HCT116 (cell line): Measurements from ENCODE around the gene ORC3. TPM values are rescaled to one million over a fixed set of nuclear protein-coding genes. Genes with fewer than 3 reads are reported as not detected.

ENCODE experiments used
- ATAC-seq: fragments of 200-7000 bp; cut with Tn5 transposase; 2 replicates; pipeline ENCODE4 v1.9.1; 2020; ENCODE audit warnings: mild to moderate bottlenecking, moderate library complexity
- BruUV-seq: library from RNA; stranded (reverse); fragments of 400-500 nt; replicated peaks from 2 replicates; lab custom pipeline; 2021; lab: Mats Ljungman, UMichigan
- CTCF ChIA-PET: fragments of 300-600 bp; sonication (Branson Sonifier 250); formaldehyde crosslinking; loops from one replicate; lab custom pipeline; 2021; ENCODE audit warnings: antibody characterized with exemption; lab: Charles Lee
- POLR2A ChIA-PET: fragments of 300-600, 350-600 bp; sonication (Branson Sonifier 250); formaldehyde crosslinking; loops from one replicate; lab custom pipeline; 2021; ENCODE audit warnings: antibody characterized with exemption; lab: Charles Lee
- RAD21 ChIA-PET, 2 experiments: fragments of 300-600 bp; sonication (Branson Sonifier 250); formaldehyde crosslinking; loops; one replicate each; lab custom pipeline; 2023; ENCODE audit warnings: low total read pairs in 2 of 2; ENCODE audit not compliant: uncharacterized antibody in 2 of 2, unreplicated experiment in 2 of 2, low non-redundant PET in 1 of 2; lab: Charles Lee
- DNase-seq: peaks from one replicate; pipeline ENCODE4 v3.0.0-alpha.2; 2010; ENCODE audit warnings: low read depth, low spot score
- H2AFZ ChIP-seq: fragments of 200-600 bp; shearing (Covaris generic), sonication (generic); 2 replicates; pipeline ENCODE4 v1.6.1; 2017; ENCODE audit warnings: low read depth, mixed run types, mixed read lengths, antibody characterized with exemption, low read length; ENCODE audit not compliant: poor library complexity, severe bottlenecking
- H3K27ac ChIP-seq: 2 replicates; pipeline ENCODE4 v1.5.1; 2012; ENCODE audit warnings: low read depth, low read length
- H3K27me3 ChIP-seq: fragments of 200-600 bp; sonication (generic); 2 replicates; pipeline ENCODE4 v1.6.1; 2016; ENCODE audit warnings: mixed run types, low read length, mixed read lengths; ENCODE audit not compliant: insufficient read depth
- H3K36me3 ChIP-seq, 2 experiments: fragments of 200-500 bp in 1 of 2; fragments of 200-600 bp in 1 of 2; sonication (Bioruptor generic) in 1 of 2; sonication (generic) in 1 of 2; 2 replicates each; pipeline versions ENCODE4 v1.5.1 to v1.6.1; 2014 to 2016; ENCODE audit warnings: low read length in 2 of 2, inconsistent platforms in 1 of 2, mixed read lengths in 1 of 2, mixed run types in 1 of 2; ENCODE audit not compliant: insufficient read depth in 2 of 2, control insufficient read depth in 1 of 2
- H3K4me1 ChIP-seq, 2 experiments: fragments of 200-600 bp in 1 of 2; sonication (generic) in 1 of 2; 2 replicates each; pipeline versions ENCODE4 v1.5.1 to v1.6.1; 2012 to 2017; ENCODE audit warnings: low read length in 2 of 2, inconsistent platforms in 1 of 2, mild to moderate bottlenecking in 1 of 2, mixed read lengths in 1 of 2, mixed run types in 1 of 2, moderate library complexity in 1 of 2; ENCODE audit not compliant: insufficient read depth in 2 of 2, control insufficient read depth in 1 of 2
- H3K4me2 ChIP-seq: fragments of 200-600 bp; sonication (generic); 2 replicates; pipeline ENCODE4 v1.6.1; 2017; ENCODE audit warnings: mixed run types, low read length, mixed read lengths
- H3K4me3 ChIP-seq, 2 experiments: fragments of 200-600 bp in 1 of 2; sonication (generic) in 1 of 2; replicated peaks in 1 of 2; 2 replicates each; pipeline ENCODE4 v1.5.1; 2011 to 2016; ENCODE audit warnings: low read length in 2 of 2, control low read depth in 1 of 2, low read depth in 1 of 2, mild to moderate bottlenecking in 1 of 2, mixed read lengths in 1 of 2, mixed run types in 1 of 2
- H3K79me2 ChIP-seq: fragments of 200-600 bp; sonication (generic); 2 replicates; pipeline ENCODE4 v1.6.1; 2017; ENCODE audit warnings: mild to moderate bottlenecking, mixed run types, low read length, moderate library complexity, mixed read lengths; ENCODE audit not compliant: insufficient read depth
- H3K9ac ChIP-seq: fragments of 200-600 bp; sonication (generic); 2 replicates; pipeline ENCODE4 v1.6.1; 2016; ENCODE audit warnings: low read length, mixed read lengths
- H3K9me2 ChIP-seq: fragments of 200-600 bp; sonication (generic), shearing (Covaris generic); 2 replicates; pipeline ENCODE4 v1.6.1; 2017; ENCODE audit warnings: mixed run types, mild to moderate bottlenecking, moderate library complexity; ENCODE audit not compliant: insufficient read depth
- H3K9me3 ChIP-seq, 2 experiments: fragments of 200-500 bp in 1 of 2; fragments of 200-600 bp in 1 of 2; sonication (Bioruptor generic) in 1 of 2; sonication (generic) in 1 of 2; 2 replicates each; pipeline ENCODE4 v1.6.1; 2014 to 2017; ENCODE audit warnings: low read length in 2 of 2, mixed read lengths in 2 of 2, inconsistent platforms in 1 of 2, low read depth in 1 of 2, mild to moderate bottlenecking in 1 of 2, mixed run types in 1 of 2, moderate library complexity in 1 of 2; ENCODE audit not compliant: control insufficient read depth in 1 of 2, insufficient read depth in 1 of 2
- H4K20me1 ChIP-seq: fragments of 200-600 bp; sonication (generic), shearing (Covaris generic); 2 replicates; pipeline ENCODE4 v1.6.1; 2017; ENCODE audit warnings: mixed run types, mild to moderate bottlenecking, moderate library complexity; ENCODE audit not compliant: insufficient read depth
- CBX3 ChIP-seq: IDR thresholded peaks from 2 replicates; pipeline ENCODE4 v1.6.1; 2012; ENCODE audit warnings: low read depth
- CTCF ChIP-seq, 3 experiments: fragments of 200-600 bp in 1 of 3; sonication (generic) in 1 of 3; IDR thresholded peaks in 2 of 3; conservative IDR thresholded peaks in 1 of 3; 2 replicates each; pipeline ENCODE4 v1.5.1; 2012 to 2017; ENCODE audit warnings: low read depth in 2 of 3, low read length in 2 of 3, antibody characterized with exemption in 1 of 3, borderline replicate concordance in 1 of 3, control low read depth in 1 of 3, mild to moderate bottlenecking in 1 of 3, mixed read lengths in 1 of 3, mixed run types in 1 of 3, moderate library complexity in 1 of 3; ENCODE audit not compliant: insufficient read depth in 1 of 3
- EZH2 ChIP-seq: fragments of 200-600 bp; sonication (generic); IDR thresholded peaks from 2 replicates; pipeline ENCODE4 v1.6.1; 2017; ENCODE audit warnings: antibody characterized with exemption, mixed run types
- FOSL1 ChIP-seq: IDR thresholded peaks from 2 replicates; pipeline ENCODE4 v1.6.1; 2012; ENCODE audit warnings: low read depth
- MAX ChIP-seq: IDR thresholded peaks from 2 replicates; pipeline ENCODE4 v1.6.1; 2012
- SRF ChIP-seq: IDR thresholded peaks from 2 replicates; pipeline ENCODE4 v1.6.1; 2012; ENCODE audit warnings: low read depth
- YY1 ChIP-seq: IDR thresholded peaks from 2 replicates; pipeline ENCODE4 v1.6.1; 2011; ENCODE audit warnings: low read length, low read depth, moderate library complexity, mild to moderate bottlenecking; ENCODE audit not compliant: insufficient replicate concordance; ENCODE audit errors: extremely low read depth
- ZBTB33 ChIP-seq: IDR thresholded peaks from 2 replicates; pipeline ENCODE4 v1.6.1; 2011; ENCODE audit warnings: mild to moderate bottlenecking, low read length, moderate library complexity; ENCODE audit not compliant: insufficient replicate concordance; ENCODE audit errors: extremely low read depth
- ZFX ChIP-seq: fragments of 450-650 bp; IDR thresholded peaks from 2 replicates; pipeline ENCODE4 v1.6.1; 2017
- ZNF274 ChIP-seq: fragments of 200-500 bp; sonication (Bioruptor generic); IDR thresholded peaks from 2 replicates; pipeline ENCODE4 v1.6.1; 2014; ENCODE audit warnings: mild to moderate bottlenecking, low read depth, low read length, inconsistent platforms
- intact Hi-C: fragments of 100-400 bp; cut with micrococcal nuclease; formaldehyde crosslinking; loops from 2 replicates; pipeline ENCODE4 v1.10.0; 2022
- total RNA-seq: library from RNA; stranded (reverse); gene quantifications from one replicate; pipeline ENCODE4 v1.2.1, GENCODE V29; 2021; ENCODE audit not compliant: unreplicated experiment

The ORC3 gene
- total RNA-seq, 1 experiment from 2014 or later = 34.2 TPM

DNA sequence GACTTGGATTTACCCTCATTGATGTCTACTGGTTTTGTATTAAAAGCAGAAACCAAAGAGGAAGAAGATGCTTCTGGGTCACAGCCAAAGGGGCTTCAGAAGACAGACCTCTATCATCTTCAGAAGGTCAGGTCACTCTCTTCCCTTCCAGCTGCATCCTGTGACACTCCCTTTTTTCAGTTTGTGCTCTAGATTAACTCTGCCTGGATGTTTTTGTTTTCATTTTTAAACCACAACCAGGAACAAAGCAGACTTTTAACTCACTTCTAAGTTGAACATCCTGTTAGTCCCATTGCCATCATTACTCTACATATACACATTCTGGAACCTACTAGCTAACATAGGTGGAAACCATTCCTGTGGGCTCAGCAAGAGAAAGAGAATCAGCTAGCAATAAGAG is 66.9 kb downstream of the ORC3 start:
- CTCF ChIA-PET = no interaction called here
- DNase-seq = no peak

More for the DNA sequence above, 66.9 kb downstream of the ORC3 start:
- no peak for TF ChIP-seq CBX3
- TF ChIP-seq MAX = no peak
- TF ChIP-seq ZNF274 = no peak
- no peak for TF ChIP-seq YY1
- TF ChIP-seq ZBTB33 = no peak
- TF ChIP-seq ZFX = no peak
- no peak for TF ChIP-seq SRF
- no peak for TF ChIP-seq FOSL1
- TF ChIP-seq CTCF (IDR thresholded peaks at IDR 0.05 in 2 of 3, conservative IDR thresholded peaks at IDR 0.05 in 1 of 3; ENCODE audit: borderline replicate concordance in 1 of 3, insufficient read depth in 1 of 3, low read depth in 2 of 3, low read length in 2 of 3) = no peak
- TF ChIP-seq EZH2 = no peak
- Histone ChIP-seq H3K9me2 (no peaks in the 10 kb centered on the region), H3K9me3 (no peaks in the 10 kb centered on the region), H3K4me1 (peaks cover 0 to 7% of the 10 kb centered on the region in 2 experiments; a peak in 2 of 4 replicates), H3K9ac (no peak overlapping the region), H3K27ac (no peak overlapping the region), H4K20me1 (no peaks in the 10 kb centered on the region; the same call in 1 of the 2 replicates), H3K4me3 (no peak overlapping the region), H3K79me2 (no peaks in the 10 kb centered on the region), H3K36me3 (peaks cover 3 to 10% of the 10 kb centered on the region in 2 experiments; a peak in 2 of 4 replicates), H3K27me3 (no peaks in the 10 kb centered on the region), H2AFZ (no peak overlapping the region), H3K4me2 (no peak overlapping the region)
- no TSS peak for BruUV-seq
- no peak for ATAC-seq
- ChIA-PET RAD21 (no interaction called here), POLR2A (interaction anchor here (1.1 kb wide), 1 partner anchor 11 kb away, joined by 3 read pairs; no protein-coding TSS in a partner anchor)
- intact Hi-C loops = no loop called here
